ENCODE measurements around the gene PWWP2B. TPM values are rescaled to one million over a fixed set of nuclear protein-coding genes. Genes with fewer than 3 reads are reported as not detected.

PWWP2B gene
- polyA plus RNA-seq, 6 donors from 2014 or later = 3.3 to 10.3 (median 6.2) TPM

DNA sequence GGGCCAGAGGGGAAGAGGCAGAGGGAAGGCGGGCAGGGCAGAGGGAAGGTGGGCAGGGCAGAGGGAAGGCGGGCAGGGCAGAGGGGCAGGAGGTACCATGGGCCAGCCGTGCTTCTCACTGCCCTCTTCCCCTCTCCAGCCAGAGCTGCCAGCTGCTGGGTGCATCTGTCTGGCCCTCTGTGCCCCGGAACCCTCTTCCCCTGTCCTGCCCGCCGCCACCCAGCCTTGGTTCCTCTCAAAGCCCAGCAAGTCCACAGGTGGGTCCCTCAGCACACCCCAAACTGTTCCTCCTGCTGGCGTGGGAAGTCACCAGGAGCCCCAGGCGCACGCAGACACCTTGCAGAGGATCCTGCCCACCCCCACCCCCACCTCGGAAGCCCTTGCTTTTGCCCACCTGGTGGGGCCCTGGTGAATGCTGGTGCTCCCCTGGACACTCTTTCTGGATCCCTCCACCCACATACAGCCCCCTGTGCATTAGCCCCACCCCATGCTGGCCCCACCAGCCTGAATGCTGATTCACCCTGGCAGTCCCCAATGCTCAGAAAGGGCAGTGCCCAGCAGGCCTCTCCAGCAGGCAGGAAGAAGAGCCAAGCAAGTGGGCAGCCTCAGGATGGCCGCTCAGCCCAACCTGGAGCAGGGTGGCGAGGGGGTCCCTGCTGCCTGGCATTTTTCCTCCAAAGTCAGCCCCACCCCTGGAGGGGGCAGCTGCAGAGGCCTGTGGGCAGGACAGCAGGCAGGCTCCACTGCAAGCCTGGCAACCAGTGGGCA lies 1.9 kb upstream of the PWWP2B start:
- H3K27me3 Mint-ChIP-seq = no peaks in the 10 kb centered on the region
- H3K9me3 Mint-ChIP-seq = peaks cover 0 to 9% (median 0%) of the 10 kb centered on the region in 7 donors
- H3K4me3 Mint-ChIP-seq = peak overlapping the region; percentile 70 to 91 (median 78)
- no peaks in the 10 kb centered on the region for H3K36me3 Mint-ChIP-seq
- H3K4me1 Mint-ChIP-seq = peaks cover 43 to 62% (median 56%) of the 10 kb centered on the region in 3 donors
- DNase-seq (no peak), ATAC-seq (ENCODE audit: low read depth in 2 of 2) (no peak)
- H3K27ac Mint-ChIP-seq = peak overlapping the region; percentile 78 to 95 (median 88)

DNA sequence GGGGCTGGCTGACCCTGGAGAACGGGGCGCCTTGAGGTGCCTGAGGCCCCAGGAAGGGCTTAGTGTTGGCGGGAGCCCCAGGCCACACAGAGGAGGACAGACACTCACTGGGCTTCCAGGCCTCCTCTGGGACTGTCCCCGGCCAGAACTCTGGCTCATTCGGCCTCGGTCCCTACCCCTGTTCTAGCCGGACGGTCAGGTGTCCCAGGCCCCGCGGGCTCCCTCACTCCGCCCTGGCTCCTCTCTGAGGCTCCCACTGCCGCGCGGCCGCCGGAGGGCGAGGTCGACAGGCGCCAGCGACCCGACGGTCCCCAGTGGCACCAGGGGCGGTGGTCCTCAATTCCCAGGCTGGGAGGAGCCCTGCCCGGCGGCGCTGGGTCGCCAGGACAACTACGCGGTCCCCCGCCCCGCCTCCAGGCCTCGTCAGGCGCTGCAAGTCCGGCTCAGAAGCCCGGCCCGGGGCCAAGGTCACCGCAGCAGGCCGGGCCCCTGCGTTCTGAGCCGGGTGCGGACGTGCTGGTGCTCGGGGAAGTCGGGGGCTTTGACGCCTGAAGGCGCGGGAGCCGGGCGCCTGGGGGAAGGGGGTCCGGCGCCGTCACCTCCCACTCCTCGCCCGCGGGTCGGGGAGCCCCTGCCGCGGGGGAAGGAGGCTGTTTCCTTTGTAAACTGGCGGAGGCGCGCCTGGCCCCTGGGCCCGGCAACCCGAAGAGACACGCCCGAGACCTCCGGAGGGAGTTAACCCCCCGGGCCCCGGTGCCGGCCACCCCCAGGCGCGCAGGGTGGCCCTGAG lies 1.1 kb upstream of the PWWP2B start:
- no peaks in the 10 kb centered on the region for H3K36me3 Mint-ChIP-seq
- peak; percentile 7 to 42 for ATAC-seq (ENCODE audit: low read depth in 2 of 2)
- peaks cover 0 to 9% (median 0%) of the 10 kb centered on the region in 7 donors for H3K9me3 Mint-ChIP-seq
- H3K27me3 Mint-ChIP-seq = no peaks in the 10 kb centered on the region
- H3K27ac Mint-ChIP-seq = peak overlapping the region in 3 of 6 donors; percentile 85 to 95 (median 87)
- peaks cover 50 to 70% (median 60%) of the 10 kb centered on the region in 3 donors for H3K4me1 Mint-ChIP-seq
- no peak for DNase-seq
- peak overlapping the region in 7 of 8 donors; percentile 33 to 86 (median 73) for H3K4me3 Mint-ChIP-seq

DNA sequence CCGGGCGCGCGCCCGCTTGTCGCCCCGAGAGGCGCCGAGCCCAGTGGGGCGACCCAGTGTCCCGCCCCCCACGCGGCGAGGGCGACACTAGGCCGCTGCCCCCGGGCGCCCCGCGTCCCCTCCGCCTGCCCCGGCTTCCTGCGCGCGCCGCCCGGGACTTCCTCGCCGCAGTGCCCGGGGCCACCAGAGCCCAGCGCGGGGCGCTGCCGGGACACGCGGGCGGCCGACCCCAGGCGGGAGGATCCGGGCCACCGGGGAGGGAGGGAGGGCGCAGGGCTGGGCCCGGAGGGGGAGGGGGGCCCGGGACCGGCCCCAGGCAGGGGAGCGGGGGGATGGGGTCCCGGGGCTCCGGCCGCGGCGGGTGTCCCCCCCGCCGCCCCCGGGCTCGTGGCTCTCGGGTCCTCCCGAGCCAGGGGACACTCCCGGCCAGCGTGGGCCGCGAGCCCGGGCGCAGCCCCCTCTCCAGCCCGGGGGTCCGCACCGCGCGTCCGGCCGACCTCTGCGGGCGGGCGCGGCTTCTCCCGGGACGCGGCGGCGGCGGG lies 435 bp upstream of the PWWP2B start:
- Mint-ChIP-seq H3K27ac (peak overlapping the region in 1 of 6 donors; percentile 95), H3K4me3 (peak overlapping the region in 4 of 8 donors; percentile 15 to 92 (median 54)), H3K27me3 (no peaks in the 10 kb centered on the region), H3K9me3 (peaks cover 0 to 9% (median 0%) of the 10 kb centered on the region in 7 donors), H3K36me3 (no peaks in the 10 kb centered on the region), H3K4me1 (peaks cover 51 to 76% (median 66%) of the 10 kb centered on the region in 3 donors)
- DNase-seq = peak; percentile 84
- ATAC-seq (ENCODE audit: low read depth in 2 of 2) = peak; percentile 62 to 68

DNA sequence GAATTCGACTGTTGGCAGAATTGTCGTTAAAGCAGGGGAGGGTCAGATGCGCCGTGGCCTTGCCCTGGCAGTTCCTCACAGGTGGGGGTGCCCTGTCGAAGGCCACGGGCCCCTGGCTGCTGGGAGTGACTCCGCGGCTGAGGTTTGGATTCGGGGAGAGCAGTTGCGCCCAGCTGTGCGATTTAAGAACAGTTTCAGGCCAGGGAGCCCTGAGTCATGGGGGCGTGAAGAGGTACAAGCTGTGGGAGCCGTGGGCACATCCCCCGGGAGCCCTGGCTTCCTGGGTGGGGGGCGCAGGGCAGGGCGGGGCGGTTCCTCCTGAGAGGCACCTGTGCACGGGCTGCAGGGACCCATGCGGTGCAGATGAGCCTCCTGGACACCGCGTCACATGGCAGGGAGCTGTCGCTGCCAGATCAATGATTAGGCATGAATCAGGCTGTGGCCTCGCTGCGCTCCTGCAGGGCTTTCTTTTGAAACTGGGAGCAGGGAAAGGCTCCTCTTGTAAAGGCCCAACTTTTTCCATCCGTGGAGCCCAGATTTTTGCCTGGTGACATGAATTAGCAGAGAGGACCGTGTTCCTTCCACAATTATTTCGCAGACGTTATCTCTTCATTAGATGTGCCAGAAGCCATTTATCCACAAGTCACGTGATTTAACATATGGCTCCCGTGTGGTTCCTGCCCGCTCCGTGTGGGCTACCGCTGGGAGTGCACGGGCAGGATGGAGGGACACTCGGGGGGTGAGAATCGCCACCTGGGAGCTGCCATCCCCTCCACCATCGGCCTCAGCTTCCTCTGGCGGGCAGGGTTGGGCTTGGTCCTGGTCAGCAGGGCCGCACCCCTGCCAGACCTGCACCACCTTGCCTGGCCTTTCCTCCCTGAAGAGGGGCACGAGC lies 918 bp downstream of the PWWP2B start:
- H3K27ac Mint-ChIP-seq = peak overlapping the region; percentile 95 to 99 (median 98)
- no peaks in the 10 kb centered on the region for H3K36me3 Mint-ChIP-seq
- no peaks in the 10 kb centered on the region for H3K27me3 Mint-ChIP-seq
- H3K4me1 Mint-ChIP-seq = peaks cover 47 to 77% (median 65%) of the 10 kb centered on the region in 3 donors
- ATAC-seq (ENCODE audit: low read depth in 2 of 2) = peak; percentile 23 to 24
- DNase-seq = peak; percentile 78
- peak overlapping the region; percentile 90 to 96 (median 92) for H3K4me3 Mint-ChIP-seq
- no peaks in the 10 kb centered on the region for H3K9me3 Mint-ChIP-seq

DNA sequence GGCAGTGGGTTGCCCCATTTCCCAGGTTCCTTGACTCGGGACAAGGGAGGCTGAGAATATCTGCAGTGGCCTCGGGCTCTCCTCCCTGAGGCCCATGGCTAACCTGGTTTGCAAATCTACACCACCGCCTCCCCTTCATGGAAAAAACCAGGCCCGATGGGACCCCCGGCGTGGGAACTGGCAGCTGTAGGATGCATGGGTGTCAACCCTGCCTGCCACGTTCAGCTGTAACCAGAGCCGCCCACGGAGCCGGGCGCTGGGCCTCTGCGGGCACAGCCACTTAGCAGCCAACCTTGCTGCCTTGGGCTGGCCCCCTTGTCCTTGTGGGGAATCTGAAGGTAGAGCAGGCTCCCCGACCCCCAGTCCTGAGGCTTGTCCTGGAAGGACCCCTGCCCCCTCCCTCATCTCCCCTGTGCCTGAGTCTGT lies 1.6 kb downstream of the PWWP2B start:
- no peaks in the 10 kb centered on the region for H3K36me3 Mint-ChIP-seq
- no peaks in the 10 kb centered on the region for H3K9me3 Mint-ChIP-seq
- peaks cover 48 to 72% (median 59%) of the 10 kb centered on the region in 3 donors for H3K4me1 Mint-ChIP-seq
- peak overlapping the region; percentile 54 to 92 (median 64) for H3K4me3 Mint-ChIP-seq
- ATAC-seq (ENCODE audit: low read depth in 2 of 2) = no peak
- no peaks in the 10 kb centered on the region for H3K27me3 Mint-ChIP-seq
- DNase-seq = no peak
- peak overlapping the region in 3 of 6 donors; percentile 56 to 99 (median 95) for H3K27ac Mint-ChIP-seq

DNA sequence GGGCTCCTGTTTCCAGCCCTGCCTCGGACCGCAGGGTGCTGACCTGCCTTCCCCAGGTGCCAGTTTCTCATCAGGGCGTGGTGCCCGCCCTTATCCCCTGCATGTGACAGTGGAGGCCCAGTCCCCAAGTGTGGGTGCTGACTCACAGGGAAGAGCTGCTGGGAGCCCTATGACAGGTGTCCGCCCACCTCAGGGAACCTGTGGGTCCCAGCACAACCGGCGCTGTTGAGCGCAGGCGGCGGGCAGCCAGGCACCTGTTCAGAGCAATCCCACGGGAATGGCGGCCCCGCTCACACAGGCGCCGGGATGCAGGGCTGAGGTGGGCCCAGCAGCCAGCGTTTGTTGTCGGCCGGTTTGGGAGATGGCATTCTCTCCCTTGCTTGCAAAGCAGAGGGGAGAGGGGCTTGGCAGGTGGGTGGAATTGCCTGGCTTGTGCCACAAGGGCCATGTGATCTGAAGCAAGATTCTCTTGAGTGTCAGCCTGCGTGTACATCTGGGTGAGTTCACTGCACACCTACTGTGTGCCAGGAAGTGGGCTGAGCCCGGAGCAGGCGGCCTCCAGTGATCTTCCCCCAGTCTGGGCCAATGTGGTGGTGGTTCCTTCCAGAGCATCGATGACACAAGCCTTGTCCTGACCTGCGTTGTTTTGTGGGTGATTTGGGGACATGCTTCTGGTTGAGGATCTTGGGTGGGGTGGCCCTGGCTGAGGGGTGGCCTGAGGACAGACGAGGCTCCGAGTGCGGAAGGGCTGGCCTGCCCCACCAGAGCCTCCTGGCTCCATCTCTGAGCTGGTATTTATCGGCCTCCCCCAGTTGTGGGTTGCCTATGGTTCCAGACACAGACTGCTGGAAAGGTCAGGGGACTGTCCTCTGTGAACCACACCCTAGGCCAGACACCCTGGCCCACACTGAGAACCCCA lies 2.4 kb downstream of the PWWP2B start:
- peak overlapping the region; percentile 47 to 92 (median 68) for H3K4me3 Mint-ChIP-seq
- H3K36me3 Mint-ChIP-seq = no peaks in the 10 kb centered on the region
- no peaks in the 10 kb centered on the region for H3K9me3 Mint-ChIP-seq
- H3K4me1 Mint-ChIP-seq = peaks cover 40 to 64% (median 52%) of the 10 kb centered on the region in 3 donors
- no peaks in the 10 kb centered on the region for H3K27me3 Mint-ChIP-seq
- peak overlapping the region in 4 of 6 donors; percentile 47 to 95 (median 71) for H3K27ac Mint-ChIP-seq
- DNase-seq (no peak), ATAC-seq (ENCODE audit: low read depth in 2 of 2) (no peak)

DNA sequence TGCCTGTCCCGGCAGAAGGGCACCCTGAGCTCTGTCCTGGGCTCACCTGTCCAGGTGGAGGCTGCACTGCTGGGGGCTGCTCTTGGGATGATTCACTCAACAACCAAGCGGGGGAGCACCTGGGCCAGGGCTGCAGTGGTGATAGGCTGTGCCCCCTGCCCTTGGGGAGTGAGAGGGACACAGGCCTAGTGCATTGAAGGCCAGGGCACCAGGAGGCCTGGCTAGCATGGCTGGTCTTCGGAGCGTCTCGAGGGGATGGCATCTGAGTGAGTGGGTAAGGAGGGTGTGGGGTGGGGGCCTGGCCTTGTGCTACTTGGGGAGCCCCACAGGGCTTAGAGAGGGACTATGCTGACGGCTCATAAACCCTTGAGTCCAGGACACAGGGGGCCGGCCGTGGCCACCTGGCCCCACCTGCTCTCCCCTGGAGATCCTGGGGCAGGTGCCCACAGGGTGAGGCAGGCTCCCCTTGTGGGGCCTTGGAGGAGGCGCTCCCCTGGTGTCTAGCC lies 3.1 kb downstream of the PWWP2B start:
- peaks cover 33 to 57% (median 45%) of the 10 kb centered on the region in 3 donors for H3K4me1 Mint-ChIP-seq
- H3K9me3 Mint-ChIP-seq = no peaks in the 10 kb centered on the region
- H3K36me3 Mint-ChIP-seq = no peaks in the 10 kb centered on the region
- H3K27ac Mint-ChIP-seq = peak overlapping the region in 4 of 6 donors; percentile 32 to 95 (median 76)
- no peaks in the 10 kb centered on the region for H3K27me3 Mint-ChIP-seq
- DNase-seq = no peak
- peak overlapping the region; percentile 4 to 92 (median 42) for H3K4me3 Mint-ChIP-seq
- no peak for ATAC-seq (ENCODE audit: low read depth in 2 of 2)

DNA sequence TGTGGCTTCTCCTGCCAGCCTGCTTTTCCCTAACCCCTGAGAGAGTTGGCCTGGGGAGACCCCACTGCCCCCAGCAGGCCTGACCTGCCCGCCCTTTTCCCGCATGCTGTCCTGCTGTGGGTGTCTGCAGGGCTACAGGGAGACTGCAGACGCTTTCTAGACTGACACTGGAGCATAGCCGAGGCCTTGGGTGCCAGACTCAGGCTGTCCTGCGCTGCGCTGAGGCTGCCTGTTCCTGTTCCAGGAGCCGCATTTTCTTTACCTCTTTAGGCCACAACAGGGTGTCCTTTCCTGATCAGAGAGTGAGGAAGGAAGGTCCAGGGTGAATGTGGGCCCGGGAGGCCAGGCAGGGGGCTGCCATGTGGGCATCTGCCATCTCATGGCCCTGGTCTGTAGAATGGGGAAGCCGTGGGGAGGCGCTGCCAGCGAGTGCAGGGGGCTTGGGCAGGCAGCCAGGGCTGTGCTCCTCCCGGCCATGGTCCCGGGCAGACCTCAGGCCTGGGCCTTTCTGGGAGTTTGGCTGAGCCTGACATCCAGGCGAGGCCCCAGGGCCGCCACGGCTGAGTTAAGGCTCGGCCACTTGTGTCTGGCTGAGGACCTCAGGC lies 3.6 kb downstream of the PWWP2B start:
- Mint-ChIP-seq H3K9me3 (no peaks in the 10 kb centered on the region), H3K4me3 (peak overlapping the region in 6 of 8 donors; percentile 4 to 92 (median 32)), H3K36me3 (no peaks in the 10 kb centered on the region), H3K4me1 (peaks cover 29 to 53% (median 42%) of the 10 kb centered on the region in 3 donors), H3K27me3 (no peaks in the 10 kb centered on the region), H3K27ac (peak overlapping the region; percentile 9 to 95 (median 66))
- ATAC-seq (ENCODE audit: low read depth in 2 of 2) (no peak), DNase-seq (no peak)

DNA sequence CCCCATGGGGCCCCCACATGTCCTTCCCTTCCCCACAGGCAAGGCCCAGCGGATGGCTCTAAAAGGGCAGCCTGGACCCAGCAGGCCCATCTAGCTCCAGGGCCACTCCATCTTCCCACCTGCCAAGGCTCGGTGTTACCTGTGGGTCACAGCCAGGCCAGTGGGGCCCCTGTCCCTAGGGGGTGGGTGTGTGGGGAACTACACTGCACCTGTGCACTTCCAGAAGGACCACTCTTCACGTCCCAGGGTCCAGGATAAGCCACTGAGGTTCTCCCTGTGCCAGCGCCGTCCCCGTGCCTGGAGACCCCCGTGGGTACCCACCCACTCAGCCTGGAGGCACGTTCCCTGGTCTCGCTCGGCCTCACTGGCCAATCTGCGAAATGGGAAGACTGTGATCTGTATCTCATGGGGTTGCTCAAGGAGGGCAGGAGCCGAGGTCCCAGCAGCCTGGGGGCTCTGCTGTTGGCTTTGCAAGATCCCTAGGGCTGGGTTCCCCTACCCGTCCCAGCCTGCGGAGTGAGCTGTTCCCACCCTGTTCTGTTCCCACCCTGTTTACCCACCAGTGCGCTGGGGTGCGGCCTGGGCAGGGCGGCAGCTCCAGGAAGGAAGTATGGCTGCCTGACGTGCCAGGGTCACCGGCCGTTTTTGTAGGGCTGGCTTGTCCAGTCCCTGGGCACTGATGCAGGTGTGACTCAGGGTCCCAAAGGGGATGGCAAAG lies 4.6 kb downstream of the PWWP2B start:
- H3K36me3 Mint-ChIP-seq = no peaks in the 10 kb centered on the region
- H3K4me1 Mint-ChIP-seq = peaks cover 34 to 56% (median 45%) of the 10 kb centered on the region in 3 donors
- H3K27me3 Mint-ChIP-seq = no peaks in the 10 kb centered on the region
- no peaks in the 10 kb centered on the region for H3K9me3 Mint-ChIP-seq
- peak overlapping the region in 4 of 6 donors; percentile 49 to 95 (median 75) for H3K27ac Mint-ChIP-seq
- no peak for DNase-seq
- no peak for ATAC-seq (ENCODE audit: low read depth in 2 of 2)
- H3K4me3 Mint-ChIP-seq = peak overlapping the region in 6 of 8 donors; percentile 24 to 92 (median 58)

DNA sequence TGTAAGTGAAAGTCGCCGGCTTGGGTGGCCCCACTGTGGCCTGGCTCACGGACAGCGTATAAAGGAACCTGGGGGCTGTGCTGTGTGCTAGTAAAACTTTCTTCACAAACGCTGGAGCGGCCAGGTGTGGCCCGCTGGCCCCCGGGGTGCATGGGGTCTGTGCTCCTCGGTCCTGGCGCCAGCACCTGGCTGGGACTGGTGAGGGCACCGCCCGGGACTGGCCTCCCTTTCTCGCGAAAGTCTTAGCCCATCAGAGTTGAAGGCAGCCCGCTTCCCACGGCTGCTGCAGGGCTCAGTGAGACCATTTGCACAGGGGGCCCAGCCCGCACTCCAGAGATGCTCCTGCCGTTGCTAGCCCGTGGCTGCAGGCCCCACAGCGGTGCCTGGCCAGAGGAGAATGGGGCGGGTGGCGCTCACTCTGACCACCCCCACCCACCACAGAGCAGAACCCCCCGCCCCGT lies 5.8 kb downstream of the PWWP2B start:
- ATAC-seq (ENCODE audit: low read depth in 2 of 2) (no peak), DNase-seq (no peak)
- Mint-ChIP-seq H3K4me1 (peaks cover 42 to 63% (median 51%) of the 10 kb centered on the region in 3 donors), H3K27me3 (no peaks in the 10 kb centered on the region), H3K4me3 (peak overlapping the region in 1 of 8 donors; percentile 21), H3K9me3 (no peaks in the 10 kb centered on the region), H3K36me3 (no peaks in the 10 kb centered on the region), H3K27ac (peak overlapping the region in 3 of 6 donors; percentile 16 to 95 (median 52))
